ENCODE data around the gene IQSEC1. TPM values are rescaled to one million over a fixed set of nuclear protein-coding genes. Genes with fewer than 3 reads are reported as not detected.
A peak's percentile ranks its signal among the peaks of the same experiment; 100 is the strongest.

IQSEC1 gene
- total and polyA plus RNA-seq, 9 of the 15 experiments (the other 6 are each of a cell fraction or from before 2014, with no cell fraction given) = 0.56 to 39.0 (median 6.8) TPM

DNA sequence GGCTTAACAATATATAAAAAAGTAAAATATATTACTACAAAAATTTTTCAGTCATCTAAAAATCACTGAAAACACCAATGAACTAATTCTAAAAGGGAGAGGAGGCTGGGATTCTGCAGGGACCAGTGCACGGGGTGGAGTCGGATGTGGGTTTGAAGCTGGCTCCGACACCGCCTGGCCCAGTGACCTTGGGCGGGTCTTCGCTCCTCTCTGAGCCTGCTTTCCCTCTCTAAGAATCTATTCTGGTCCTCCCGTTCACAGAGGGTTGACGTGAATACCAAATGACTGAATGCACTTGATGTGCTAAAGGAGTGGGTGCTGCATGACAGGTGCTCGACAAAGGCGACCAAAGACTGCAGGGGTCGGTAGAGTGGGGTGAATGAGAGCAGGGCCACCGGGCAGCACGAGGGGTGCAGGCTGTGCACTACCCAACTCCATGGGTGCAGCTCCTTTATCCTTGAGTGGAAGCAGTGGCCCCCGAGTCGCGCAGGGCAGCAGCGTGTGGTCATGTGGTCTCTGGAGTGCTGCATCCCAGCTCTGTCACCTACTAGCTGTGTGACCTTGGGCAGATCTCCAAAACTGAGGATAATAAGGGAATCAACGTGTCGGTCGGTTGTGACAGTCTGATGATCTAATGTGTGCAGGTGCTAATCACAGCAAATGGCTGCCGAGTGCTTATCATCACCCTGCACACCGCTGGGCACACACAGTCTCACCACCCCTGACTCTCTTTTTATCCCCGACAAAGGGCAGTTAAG lies 8.6 kb upstream of the IQSEC1 start (continued):
- TF ChIP-seq BCLAF1 (IDR thresholded peaks at IDR 0.05; ENCODE audit: borderline replicate concordance in 1 of 2, control insufficient read depth in 1 of 2, low read depth in 2 of 2, low read length in 1 of 2) (no peak), DMBX1 (CRISPR knock-in tag; IDR thresholded peaks at IDR 0.05; ENCODE audit: borderline replicate concordance) (no peak), CTBP1 (IDR thresholded peaks at IDR 0.05; ENCODE audit: borderline replicate concordance) (peak; percentile 76; the same call in 1 of the 2 replicates), SP1 (CRISPR knock-in tag; IDR thresholded peaks at IDR 0.05) (peak; percentile 36; the same call in 1 of the 2 replicates), HDAC2 (IDR thresholded peaks at IDR 0.05) (no peak), ZBTB12 (CRISPR knock-in tag; IDR thresholded peaks at IDR 0.05) (peak; percentile 17; the same call in 1 of the 2 replicates), HEY1 (CRISPR knock-in tag; IDR thresholded peaks at IDR 0.05; ENCODE audit: borderline replicate concordance) (no peak), TOE1 (IDR thresholded peaks at IDR 0.05; ENCODE audit: borderline replicate concordance) (no peak), TOE1 (CRISPR knock-in tag; IDR thresholded peaks at IDR 0.05; ENCODE audit: borderline replicate concordance, low read depth) (no peak), MECOM (CRISPR knock-in tag; IDR thresholded peaks at IDR 0.05) (no peak), MYBL2 (IDR thresholded peaks at IDR 0.05; ENCODE audit: low read depth) (no peak), MYBL2 (CRISPR knock-in tag; IDR thresholded peaks at IDR 0.05; ENCODE audit: borderline replicate concordance) (no peak), TEAD4 (IDR thresholded peaks at IDR 0.05; ENCODE audit: low read length) (peak; percentile 77), TEAD4 (CRISPR knock-in tag; IDR thresholded peaks at IDR 0.05; ENCODE audit: borderline replicate concordance) (no peak), USF2 (CRISPR knock-in tag; IDR thresholded peaks at IDR 0.05) (0 out of 2 replicates have a peak, but pooled peaks have one; percentile 15), SREBF2 (CRISPR knock-in tag; IDR thresholded peaks at IDR 0.05) (no peak)
- TF ChIP-seq, protein P1, sequence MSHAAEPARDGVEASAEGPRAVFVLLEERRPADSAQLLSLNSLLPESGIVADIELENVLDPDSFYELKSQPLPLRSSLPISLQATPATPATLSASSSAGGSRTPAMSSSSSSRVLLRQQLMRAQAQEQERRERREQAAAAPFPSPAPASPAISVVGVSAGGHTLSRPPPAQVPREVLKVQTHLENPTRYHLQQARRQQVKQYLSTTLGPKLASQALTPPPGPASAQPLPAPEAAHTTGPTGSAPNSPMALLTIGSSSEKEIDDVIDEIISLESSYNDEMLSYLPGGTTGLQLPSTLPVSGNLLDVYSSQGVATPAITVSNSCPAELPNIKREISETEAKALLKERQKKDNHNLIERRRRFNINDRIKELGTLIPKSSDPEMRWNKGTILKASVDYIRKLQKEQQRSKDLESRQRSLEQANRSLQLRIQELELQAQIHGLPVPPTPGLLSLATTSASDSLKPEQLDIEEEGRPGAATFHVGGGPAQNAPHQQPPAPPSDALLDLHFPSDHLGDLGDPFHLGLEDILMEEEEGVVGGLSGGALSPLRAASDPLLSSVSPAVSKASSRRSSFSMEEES (CRISPR knock-in tag; IDR thresholded peaks at IDR 0.05) = peak; percentile 11; the same call in 1 of the 2 replicates
- TF ChIP-seq, protein P2, sequence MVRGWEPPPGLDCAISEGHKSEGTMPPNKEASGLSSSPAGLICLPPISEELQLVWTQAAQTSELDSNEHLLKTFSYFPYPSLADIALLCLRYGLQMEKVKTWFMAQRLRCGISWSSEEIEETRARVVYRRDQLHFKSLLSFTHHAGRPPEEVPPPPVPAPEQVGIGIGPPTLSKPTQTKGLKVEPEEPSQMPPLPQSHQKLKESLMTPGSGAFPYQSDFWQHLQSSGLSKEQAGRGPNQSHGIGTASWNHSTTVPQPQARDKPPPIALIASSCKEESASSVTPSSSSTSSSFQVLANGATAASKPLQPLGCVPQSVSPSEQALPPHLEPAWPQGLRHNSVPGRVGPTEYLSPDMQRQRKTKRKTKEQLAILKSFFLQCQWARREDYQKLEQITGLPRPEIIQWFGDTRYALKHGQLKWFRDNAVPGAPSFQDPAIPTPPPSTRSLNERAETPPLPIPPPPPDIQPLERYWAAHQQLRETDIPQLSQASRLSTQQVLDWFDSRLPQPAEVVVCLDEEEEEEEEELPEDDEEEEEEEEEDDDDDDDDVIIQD (CRISPR knock-in tag; IDR thresholded peaks at IDR 0.05) = no peak
